HCT116 (cell line): ENCODE data around the gene MOG. TPM values are rescaled to one million over a fixed set of nuclear protein-coding genes. Genes with fewer than 3 reads are reported as not detected.

Experiments
- ATAC-seq: fragments of 200-7000 bp; cut with Tn5 transposase; 2 replicates; pipeline ENCODE4 v1.9.1; 2020; ENCODE audit warnings: mild to moderate bottlenecking, moderate library complexity
- BruUV-seq: library from RNA; stranded (reverse); fragments of 400-500 nt; replicated peaks from 2 replicates; lab custom pipeline; 2021; lab: Mats Ljungman, UMichigan
- CTCF ChIA-PET: fragments of 300-600 bp; sonication (Branson Sonifier 250); formaldehyde crosslinking; loops from one replicate; lab custom pipeline; 2021; ENCODE audit warnings: antibody characterized with exemption; lab: Charles Lee
- POLR2A ChIA-PET: fragments of 300-600, 350-600 bp; sonication (Branson Sonifier 250); formaldehyde crosslinking; loops from one replicate; lab custom pipeline; 2021; ENCODE audit warnings: antibody characterized with exemption; lab: Charles Lee
- RAD21 ChIA-PET, 2 experiments: fragments of 300-600 bp; sonication (Branson Sonifier 250); formaldehyde crosslinking; loops; one replicate each; lab custom pipeline; 2023; ENCODE audit warnings: low total read pairs in 2 of 2; ENCODE audit not compliant: uncharacterized antibody in 2 of 2, unreplicated experiment in 2 of 2, low non-redundant PET in 1 of 2; lab: Charles Lee
- DNase-seq: peaks from one replicate; pipeline ENCODE4 v3.0.0-alpha.2; 2010; ENCODE audit warnings: low read depth, low spot score
- H2AFZ ChIP-seq: fragments of 200-600 bp; shearing (Covaris generic), sonication (generic); 2 replicates; pipeline ENCODE4 v1.6.1; 2017; ENCODE audit warnings: low read depth, mixed run types, mixed read lengths, antibody characterized with exemption, low read length; ENCODE audit not compliant: poor library complexity, severe bottlenecking
- H3K27ac ChIP-seq: 2 replicates; pipeline ENCODE4 v1.5.1; 2012; ENCODE audit warnings: low read depth, low read length
- H3K27me3 ChIP-seq: fragments of 200-600 bp; sonication (generic); 2 replicates; pipeline ENCODE4 v1.6.1; 2016; ENCODE audit warnings: mixed run types, low read length, mixed read lengths; ENCODE audit not compliant: insufficient read depth
- H3K36me3 ChIP-seq, 2 experiments: fragments of 200-500 bp in 1 of 2; fragments of 200-600 bp in 1 of 2; sonication (Bioruptor generic) in 1 of 2; sonication (generic) in 1 of 2; 2 replicates each; pipeline versions ENCODE4 v1.5.1 to v1.6.1; 2014 to 2016; ENCODE audit warnings: low read length in 2 of 2, inconsistent platforms in 1 of 2, mixed read lengths in 1 of 2, mixed run types in 1 of 2; ENCODE audit not compliant: insufficient read depth in 2 of 2, control insufficient read depth in 1 of 2
- H3K4me1 ChIP-seq, 2 experiments: fragments of 200-600 bp in 1 of 2; sonication (generic) in 1 of 2; 2 replicates each; pipeline versions ENCODE4 v1.5.1 to v1.6.1; 2012 to 2017; ENCODE audit warnings: low read length in 2 of 2, inconsistent platforms in 1 of 2, mild to moderate bottlenecking in 1 of 2, mixed read lengths in 1 of 2, mixed run types in 1 of 2, moderate library complexity in 1 of 2; ENCODE audit not compliant: insufficient read depth in 2 of 2, control insufficient read depth in 1 of 2
- H3K4me2 ChIP-seq: fragments of 200-600 bp; sonication (generic); 2 replicates; pipeline ENCODE4 v1.6.1; 2017; ENCODE audit warnings: mixed run types, low read length, mixed read lengths
- H3K4me3 ChIP-seq, 2 experiments: fragments of 200-600 bp in 1 of 2; sonication (generic) in 1 of 2; replicated peaks in 1 of 2; 2 replicates each; pipeline ENCODE4 v1.5.1; 2011 to 2016; ENCODE audit warnings: low read length in 2 of 2, control low read depth in 1 of 2, low read depth in 1 of 2, mild to moderate bottlenecking in 1 of 2, mixed read lengths in 1 of 2, mixed run types in 1 of 2
- H3K79me2 ChIP-seq: fragments of 200-600 bp; sonication (generic); 2 replicates; pipeline ENCODE4 v1.6.1; 2017; ENCODE audit warnings: mild to moderate bottlenecking, mixed run types, low read length, moderate library complexity, mixed read lengths; ENCODE audit not compliant: insufficient read depth
- H3K9ac ChIP-seq: fragments of 200-600 bp; sonication (generic); 2 replicates; pipeline ENCODE4 v1.6.1; 2016; ENCODE audit warnings: low read length, mixed read lengths
- H3K9me2 ChIP-seq: fragments of 200-600 bp; sonication (generic), shearing (Covaris generic); 2 replicates; pipeline ENCODE4 v1.6.1; 2017; ENCODE audit warnings: mixed run types, mild to moderate bottlenecking, moderate library complexity; ENCODE audit not compliant: insufficient read depth
- H3K9me3 ChIP-seq, 2 experiments: fragments of 200-500 bp in 1 of 2; fragments of 200-600 bp in 1 of 2; sonication (Bioruptor generic) in 1 of 2; sonication (generic) in 1 of 2; 2 replicates each; pipeline ENCODE4 v1.6.1; 2014 to 2017; ENCODE audit warnings: low read length in 2 of 2, mixed read lengths in 2 of 2, inconsistent platforms in 1 of 2, low read depth in 1 of 2, mild to moderate bottlenecking in 1 of 2, mixed run types in 1 of 2, moderate library complexity in 1 of 2; ENCODE audit not compliant: control insufficient read depth in 1 of 2, insufficient read depth in 1 of 2
- H4K20me1 ChIP-seq: fragments of 200-600 bp; sonication (generic), shearing (Covaris generic); 2 replicates; pipeline ENCODE4 v1.6.1; 2017; ENCODE audit warnings: mixed run types, mild to moderate bottlenecking, moderate library complexity; ENCODE audit not compliant: insufficient read depth
- CEBPB ChIP-seq: IDR thresholded peaks from 2 replicates; pipeline ENCODE4 v1.6.1; 2012; ENCODE audit warnings: low read depth
- EGR1 ChIP-seq: IDR thresholded peaks from 2 replicates; pipeline ENCODE4 v1.6.1; 2012; ENCODE audit warnings: low read depth
- JUND ChIP-seq: IDR thresholded peaks from 2 replicates; pipeline ENCODE4 v1.6.1; 2012
- POLR2AphosphoS5 ChIP-seq: IDR thresholded peaks from 2 replicates; pipeline ENCODE4 v1.6.1; 2011; ENCODE audit warnings: mild to moderate bottlenecking, low read depth, low read length, moderate library complexity
- RAD21 ChIP-seq: IDR thresholded peaks from 2 replicates; pipeline ENCODE4 v1.6.1; 2012; ENCODE audit warnings: low read depth, mild to moderate bottlenecking
- SIN3A ChIP-seq: IDR thresholded peaks from 2 replicates; pipeline ENCODE4 v1.6.1; 2012; ENCODE audit warnings: low read depth
- SP1 ChIP-seq: IDR thresholded peaks from 2 replicates; pipeline ENCODE4 v1.6.1; 2012; ENCODE audit warnings: low read depth
- YY1 ChIP-seq: IDR thresholded peaks from 2 replicates; pipeline ENCODE4 v1.6.1; 2011; ENCODE audit warnings: low read length, low read depth, moderate library complexity, mild to moderate bottlenecking; ENCODE audit not compliant: insufficient replicate concordance; ENCODE audit errors: extremely low read depth
- intact Hi-C: fragments of 100-400 bp; cut with micrococcal nuclease; formaldehyde crosslinking; loops from 2 replicates; pipeline ENCODE4 v1.10.0; 2022
- total RNA-seq: library from RNA; stranded (reverse); gene quantifications from one replicate; pipeline ENCODE4 v1.2.1, GENCODE V29; 2021; ENCODE audit not compliant: unreplicated experiment
- TF ChIP-seq, protein P1 (sequence below): IDR thresholded peaks from 2 replicates; pipeline ENCODE4 v1.6.1; 2011; ENCODE audit warnings: mild to moderate bottlenecking, low read length, moderate library complexity; ENCODE audit not compliant: insufficient replicate concordance; ENCODE audit errors: extremely low read depth
- TF ChIP-seq, protein P2 (sequence below): IDR thresholded peaks from 2 replicates; pipeline ENCODE4 v1.6.1; 2012
- TF ChIP-seq, protein P3 (sequence below), 3 experiments: fragments of 200-600 bp in 1 of 3; sonication (generic) in 1 of 3; IDR thresholded peaks in 2 of 3; conservative IDR thresholded peaks in 1 of 3; 2 replicates each; pipeline ENCODE4 v1.5.1; 2012 to 2017; ENCODE audit warnings: low read depth in 2 of 3, low read length in 2 of 3, antibody characterized with exemption in 1 of 3, borderline replicate concordance in 1 of 3, control low read depth in 1 of 3, mild to moderate bottlenecking in 1 of 3, mixed read lengths in 1 of 3, mixed run types in 1 of 3, moderate library complexity in 1 of 3; ENCODE audit not compliant: insufficient read depth in 1 of 3

Gene MOG
- total RNA-seq, 1 experiment from 2014 or later: not detected

DNA sequence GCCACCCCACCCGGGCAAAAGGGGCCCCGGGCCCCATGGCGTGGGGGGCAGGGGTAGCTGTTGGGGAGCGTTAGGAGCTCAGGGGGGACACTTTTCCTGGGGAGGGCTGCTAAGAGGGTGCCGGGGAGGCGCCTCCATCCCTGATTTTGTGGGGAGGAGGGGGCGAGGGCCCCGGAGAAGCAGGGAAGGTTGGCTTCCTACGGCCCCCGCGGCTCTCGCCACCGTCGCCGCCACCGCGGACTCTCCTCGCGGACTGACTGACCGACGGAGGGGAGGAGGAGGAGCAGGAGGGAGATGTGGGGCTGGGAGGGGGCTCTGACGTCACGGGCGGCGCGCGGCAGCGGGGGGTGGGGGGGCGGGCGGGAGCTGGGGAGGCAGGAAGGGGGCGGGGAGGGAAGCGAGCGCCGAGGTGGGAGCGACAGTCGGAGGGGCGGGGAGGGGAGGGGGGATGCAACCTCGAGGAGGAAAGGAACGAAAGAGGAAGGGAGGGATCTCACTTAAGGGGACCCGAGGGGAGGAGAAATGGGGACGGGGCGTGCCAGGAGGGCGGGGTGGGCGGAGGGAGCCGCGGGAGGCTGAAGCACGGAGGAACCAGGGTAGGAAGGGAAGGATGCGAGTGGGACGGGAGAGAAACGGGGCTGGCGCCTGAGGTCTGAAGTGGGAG, 29.0 kb upstream of the MOG start:
- no peak overlapping the region for H3K27ac ChIP-seq
- H4K20me1 ChIP-seq: no peaks in the 10 kb centered on the region
- no peaks in the 10 kb centered on the region for H3K27me3 ChIP-seq
- H2AFZ ChIP-seq: no peak overlapping the region
- TF ChIP-seq YY1: no peak
- TF ChIP-seq POLR2AphosphoS5: no peak
- TF ChIP-seq JUND: no peak
- no peak for TF ChIP-seq CEBPB
- no peak for TF ChIP-seq SIN3A
- no peak for TF ChIP-seq SP1
- TF ChIP-seq, protein P1, sequence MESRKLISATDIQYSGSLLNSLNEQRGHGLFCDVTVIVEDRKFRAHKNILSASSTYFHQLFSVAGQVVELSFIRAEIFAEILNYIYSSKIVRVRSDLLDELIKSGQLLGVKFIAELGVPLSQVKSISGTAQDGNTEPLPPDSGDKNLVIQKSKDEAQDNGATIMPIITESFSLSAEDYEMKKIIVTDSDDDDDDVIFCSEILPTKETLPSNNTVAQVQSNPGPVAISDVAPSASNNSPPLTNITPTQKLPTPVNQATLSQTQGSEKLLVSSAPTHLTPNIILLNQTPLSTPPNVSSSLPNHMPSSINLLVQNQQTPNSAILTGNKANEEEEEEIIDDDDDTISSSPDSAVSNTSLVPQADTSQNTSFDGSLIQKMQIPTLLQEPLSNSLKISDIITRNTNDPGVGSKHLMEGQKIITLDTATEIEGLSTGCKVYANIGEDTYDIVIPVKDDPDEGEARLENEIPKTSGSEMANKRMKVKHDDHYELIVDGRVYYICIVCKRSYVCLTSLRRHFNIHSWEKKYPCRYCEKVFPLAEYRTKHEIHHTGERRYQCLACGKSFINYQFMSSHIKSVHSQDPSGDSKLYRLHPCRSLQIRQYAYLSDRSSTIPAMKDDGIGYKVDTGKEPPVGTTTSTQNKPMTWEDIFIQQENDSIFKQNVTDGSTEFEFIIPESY: no peak
- TF ChIP-seq RAD21: no peak
- TF ChIP-seq, protein P2, sequence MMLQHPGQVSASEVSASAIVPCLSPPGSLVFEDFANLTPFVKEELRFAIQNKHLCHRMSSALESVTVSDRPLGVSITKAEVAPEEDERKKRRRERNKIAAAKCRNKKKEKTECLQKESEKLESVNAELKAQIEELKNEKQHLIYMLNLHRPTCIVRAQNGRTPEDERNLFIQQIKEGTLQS: no peak
- TF ChIP-seq, protein P3, sequence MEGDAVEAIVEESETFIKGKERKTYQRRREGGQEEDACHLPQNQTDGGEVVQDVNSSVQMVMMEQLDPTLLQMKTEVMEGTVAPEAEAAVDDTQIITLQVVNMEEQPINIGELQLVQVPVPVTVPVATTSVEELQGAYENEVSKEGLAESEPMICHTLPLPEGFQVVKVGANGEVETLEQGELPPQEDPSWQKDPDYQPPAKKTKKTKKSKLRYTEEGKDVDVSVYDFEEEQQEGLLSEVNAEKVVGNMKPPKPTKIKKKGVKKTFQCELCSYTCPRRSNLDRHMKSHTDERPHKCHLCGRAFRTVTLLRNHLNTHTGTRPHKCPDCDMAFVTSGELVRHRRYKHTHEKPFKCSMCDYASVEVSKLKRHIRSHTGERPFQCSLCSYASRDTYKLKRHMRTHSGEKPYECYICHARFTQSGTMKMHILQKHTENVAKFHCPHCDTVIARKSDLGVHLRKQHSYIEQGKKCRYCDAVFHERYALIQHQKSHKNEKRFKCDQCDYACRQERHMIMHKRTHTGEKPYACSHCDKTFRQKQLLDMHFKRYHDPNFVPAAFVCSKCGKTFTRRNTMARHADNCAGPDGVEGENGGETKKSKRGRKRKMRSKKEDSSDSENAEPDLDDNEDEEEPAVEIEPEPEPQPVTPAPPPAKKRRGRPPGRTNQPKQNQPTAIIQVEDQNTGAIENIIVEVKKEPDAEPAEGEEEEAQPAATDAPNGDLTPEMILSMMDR (IDR thresholded peaks at IDR 0.05 in 2 of 3, conservative IDR thresholded peaks at IDR 0.05 in 1 of 3; ENCODE audit: borderline replicate concordance in 1 of 3, insufficient read depth in 1 of 3, low read depth in 2 of 3, low read length in 2 of 3): no peak
- no peak for TF ChIP-seq EGR1
- H3K9me3 ChIP-seq: no peaks in the 10 kb centered on the region
- H3K4me2 ChIP-seq: no peak overlapping the region
- no peak overlapping the region for H3K9ac ChIP-seq
- DNase-seq (no peak), ATAC-seq (no peak)
- H3K4me3 ChIP-seq: no peak overlapping the region
- RAD21 ChIA-PET: no interaction called here
- H3K4me1 ChIP-seq: peaks cover 7 to 14% of the 10 kb centered on the region in 2 experiments
- POLR2A ChIA-PET: no interaction called here
- no peaks in the 10 kb centered on the region for H3K79me2 ChIP-seq
- no peaks in the 10 kb centered on the region for H3K9me2 ChIP-seq
- CTCF ChIA-PET: interaction anchor here (1.0 kb wide), 1 partner anchor 8 kb away, joined by 3 read pairs; no protein-coding TSS in a partner anchor
- peaks cover 3 to 10% of the 10 kb centered on the region in 2 experiments; a peak in 1 of 4 replicates for H3K36me3 ChIP-seq
- no TSS peak for BruUV-seq
- intact Hi-C loops: no loop called here
